MV-4-11 (cell line): ENCODE data around the gene KRT6C.

Experiments used
- DNase-seq: peaks from one replicate; lab custom pipeline; 2025; lab: John Stamatoyannopoulos, UW

The KRT6C gene

DNA sequence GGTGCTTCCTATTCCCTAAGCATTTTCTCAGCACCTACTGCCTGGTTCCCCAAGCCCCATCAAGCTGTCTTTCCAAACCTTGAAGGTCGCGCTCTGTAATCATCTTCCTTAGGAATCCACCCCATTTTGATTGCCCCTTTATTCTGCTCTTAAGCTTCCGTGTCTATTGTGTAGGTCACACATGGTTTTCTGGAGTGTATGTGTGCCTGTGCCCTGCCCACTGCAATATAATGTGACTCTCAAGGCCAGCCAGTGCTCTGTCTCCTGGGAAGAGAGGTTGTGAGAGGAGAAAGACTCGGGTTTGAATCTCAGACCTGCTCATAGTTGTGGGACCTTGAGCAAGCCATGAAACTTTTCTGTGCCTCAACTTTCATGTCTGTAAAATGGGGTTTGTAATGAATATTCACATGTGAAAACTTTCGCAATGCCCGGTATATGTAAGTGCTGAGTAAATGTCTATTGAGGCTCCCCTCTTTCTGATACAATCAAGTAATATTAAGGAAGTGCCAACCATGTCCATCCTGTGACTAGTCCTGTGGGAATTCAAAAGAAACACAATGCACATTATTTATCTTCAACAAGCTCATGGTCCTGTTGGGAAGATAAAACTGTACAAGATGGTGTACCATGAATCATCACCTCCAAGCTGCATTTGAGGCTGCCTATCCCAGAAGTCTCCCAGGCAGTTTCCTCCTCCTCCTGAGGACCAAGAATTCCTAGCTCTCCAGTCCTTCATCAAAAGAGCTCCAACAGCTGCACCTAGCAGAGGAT lies 38.7 kb downstream of the KRT6C start:
- no peak for DNase-seq

GRCh38 chr12:52434081-52434733 lies 39.4 kb downstream of the KRT6C start, which contains the start of gene KRT75:
TSS of gene KRT75 (minus strand) at chr12:52434371. CDS start at chr12:52434304, 67 bp downstream.
- no peak for DNase-seq

DNA sequence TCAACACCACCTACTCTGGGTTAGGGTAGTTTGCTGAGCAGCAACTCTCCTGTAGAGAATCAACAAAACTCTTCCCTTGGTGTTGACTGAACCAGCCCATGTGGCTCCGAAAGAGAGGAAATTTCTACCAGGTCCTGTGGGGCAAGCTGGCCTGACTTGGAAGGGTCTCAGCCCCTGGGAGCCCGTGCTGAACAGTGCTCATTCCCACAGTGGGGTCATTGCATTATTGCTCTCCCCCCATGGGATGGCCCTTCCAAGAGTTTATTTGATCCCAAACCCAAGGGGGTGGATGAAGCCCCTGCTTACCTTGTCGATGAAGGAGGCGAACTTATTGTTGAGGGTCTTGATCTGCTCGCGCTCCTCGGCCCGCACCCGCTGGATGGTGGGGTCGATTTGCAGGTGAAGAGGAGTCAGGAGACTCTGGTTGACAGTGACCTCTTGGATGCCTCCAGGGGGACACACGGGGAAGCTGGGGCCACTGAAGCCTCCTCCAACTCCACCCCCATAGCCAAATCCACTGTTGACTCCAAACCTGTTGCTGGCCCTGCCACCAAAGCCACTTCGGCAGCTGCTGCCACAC lies 40.0 kb downstream of the KRT6C start:
- no peak for DNase-seq

DNA sequence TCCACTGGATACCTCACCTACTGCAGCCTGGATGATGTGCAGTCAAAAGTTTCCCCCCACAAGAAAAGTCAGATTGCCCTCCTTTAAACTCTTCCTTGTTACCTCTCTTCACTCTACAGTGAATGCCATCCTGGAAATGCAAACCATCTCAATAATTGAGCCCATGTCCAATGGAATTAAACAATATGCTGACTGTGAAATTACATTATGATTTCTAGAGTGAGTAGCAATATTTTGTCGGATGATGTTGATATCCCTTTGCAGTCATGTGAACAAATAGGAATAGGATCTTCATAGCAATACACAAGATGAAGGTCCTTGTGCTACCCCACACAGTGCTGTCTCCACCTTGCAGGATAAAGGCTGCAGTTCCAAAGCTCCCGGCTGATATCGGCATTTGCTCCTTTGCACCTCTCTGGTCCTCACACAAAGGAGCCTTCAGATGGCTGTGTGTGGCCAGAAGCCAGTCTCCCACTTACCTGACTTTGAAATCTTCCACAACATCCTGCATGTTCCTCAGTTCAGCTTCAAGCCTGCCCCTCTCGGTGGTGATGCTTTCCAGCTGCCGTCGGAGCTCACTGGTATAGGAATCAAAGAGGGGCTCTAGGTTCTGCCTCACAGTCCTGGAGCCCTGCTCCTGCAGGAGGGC lies 40.9 kb downstream of the KRT6C start:
- DNase-seq, result no peak

- no peak for DNase-seq
These were observed 45.5 kb downstream of the KRT6C start for GRCh38 chr12:52428121-52428520.

DNA sequence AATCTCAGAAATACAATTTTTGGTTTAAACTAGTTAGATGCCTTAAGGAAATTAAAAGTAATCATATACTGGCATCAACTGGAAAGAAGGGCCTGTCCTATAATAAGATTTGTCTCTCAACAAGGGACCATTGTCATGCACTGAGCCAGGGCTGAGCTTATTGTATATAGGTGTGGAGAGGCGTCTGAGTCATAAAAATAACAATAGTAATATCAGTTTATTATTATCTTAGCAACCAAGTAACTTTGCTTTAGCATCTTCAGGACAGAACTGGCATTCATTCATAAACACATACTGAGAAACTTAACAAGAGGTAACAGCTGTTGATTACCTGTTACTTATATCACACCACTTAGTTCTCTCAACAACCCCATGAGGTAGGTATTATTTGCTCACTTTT lies 46.5 kb downstream of the KRT6C start:
- DNase-seq, result no peak

DNA sequence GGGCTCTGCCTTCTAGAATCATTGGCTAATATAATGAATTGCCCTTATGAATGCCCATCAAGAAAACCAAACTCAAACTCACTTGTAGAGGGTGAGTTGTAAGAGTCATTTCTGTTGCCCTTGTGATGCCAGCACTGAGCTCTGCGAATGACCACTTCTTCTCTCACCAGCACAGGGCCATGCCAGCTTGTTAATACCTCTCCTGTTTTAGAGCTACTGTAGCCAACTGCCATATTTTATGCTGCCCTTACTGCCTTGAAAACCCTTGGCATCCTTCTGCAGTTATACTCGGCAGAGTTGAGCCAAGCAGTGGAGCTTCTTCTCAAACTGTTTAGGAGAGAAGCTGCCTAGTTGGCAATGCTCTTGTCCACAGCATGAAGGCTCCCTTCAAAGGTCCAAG lies 47.6 kb downstream of the KRT6C start:
- DNase-seq, result no peak

GRCh38 chr12:52425466-52425865 lies 48.1 kb downstream of the KRT6C start:
- DNase-seq, result no peak

- DNase-seq, result no peak
These were observed 49.7 kb downstream of the KRT6C start for GRCh38 chr12:52423661-52424500.

GRCh38 chr12:52423035-52423434 lies 50.6 kb downstream of the KRT6C start:
- DNase-seq, result no peak

- DNase-seq, result no peak
These were observed 53.9 kb downstream of the KRT6C start for GRCh38 chr12:52419656-52420055.

- no peak for DNase-seq
These were observed 55.0 kb downstream of the KRT6C start for GRCh38 chr12:52418576-52419110.
